ENCODE data around the gene COX14.

- TF ChIP-seq CTCF (conservative IDR thresholded peaks at IDR 0.05) (no peak), ZFX (IDR thresholded peaks at IDR 0.05) (no peak)
These were observed 48.6 kb downstream of the COX14 start for GRCh38 chr12:50160643-50161042.
